Esophagus squamous epithelium (tissue), 5 donors: ENCODE measurements around the gene IL27RA. TPM values are rescaled to one million over a fixed set of nuclear protein-coding genes. Genes with fewer than 3 reads are reported as not detected.
A peak's percentile ranks its signal among the peaks of the same experiment; 100 is the strongest.
"Not testable (repeated sequence)": the region's sequence is repeated elsewhere in the genome, so short reads cannot be mapped to it uniquely, and the experiment has no call there.

Experiments
- DNase-seq: peaks from one replicate; lab custom pipeline; 2025; lab: John Stamatoyannopoulos, UW
- H3K27ac ChIP-seq, 4 donors: fragments of 200-600 bp; sonication (generic); one replicate each; pipeline ENCODE4 v1.5.1; 2016 to 2019; ENCODE audit warnings: mild to moderate bottlenecking in 1 of 4
- H3K27me3 ChIP-seq, 4 donors: fragments of 200-600 bp; sonication (generic); 1 replicate in 3 of 4; 2 replicates in 1 of 4; pipeline versions ENCODE4 v1.5.1 to v1.6.0; 2017 to 2021; ENCODE audit warnings: antibody characterized with exemption in 1 of 4
- H3K36me3 ChIP-seq, 3 donors: fragments of 200-600 bp; sonication (generic); one replicate each; pipeline ENCODE4 v1.5.1; 2016 to 2019
- H3K4me1 ChIP-seq, 3 donors: fragments of 200-600 bp; sonication (generic); one replicate each; pipeline ENCODE4 v1.5.1; 2017 to 2019
- H3K4me3 ChIP-seq, 4 donors: fragments of 200-600 bp; sonication (generic); 1 replicate in 3 of 4; 2 replicates in 1 of 4; pipeline ENCODE4 v1.5.1; 2016 to 2019; ENCODE audit warnings: mild to moderate bottlenecking in 2 of 4, moderate library complexity in 1 of 4
- H3K9me3 ChIP-seq, 3 donors: fragments of 200-600 bp; sonication (generic); one replicate each; pipeline ENCODE4 v1.5.1; 2016 to 2019
- CTCF ChIP-seq, 6 experiments: fragments of 450-650 bp in 4 of 6; fragments of 200-600 bp in 2 of 6; sonication (generic) in 2 of 6; IDR thresholded peaks; one replicate each; pipeline ENCODE4 v1.5.1; 2016 to 2019; ENCODE audit warnings: antibody characterized with exemption in 6 of 6, mild to moderate bottlenecking in 4 of 6, moderate library complexity in 4 of 6
- POLR2A ChIP-seq, 4 donors: fragments of 450-650 bp; IDR thresholded peaks; one replicate each; pipeline ENCODE4 v1.6.1; 2017; ENCODE audit warnings: antibody characterized with exemption in 4 of 4, mild to moderate bottlenecking in 4 of 4, moderate library complexity in 3 of 4
- WGBS, 2 donors: methylation state at CpG; one replicate each; pipeline ENCODE4 v1.1.5; 2018; 5-methylcytosine and 5-hydroxymethylcytosine counted together
- intact Hi-C: fragments of 100-400 bp; cut with DNase I; formaldehyde crosslinking; loops from one replicate; pipeline ENCODE4 v1.15.0; 2022
- total RNA-seq, 4 donors: library from RNA; depleted of rRNA; stranded (reverse); fragments of >200 nt; gene quantifications; one replicate each; pipeline ENCODE4 v1.1.0, GENCODE V29; 2016
- donor health status: DM: yes; HTN: yes; CAD: no.

Gene IL27RA
- total RNA-seq, 4 donors from 2014 or later: 0.83 to 4.9 (median 2.1) TPM

GRCh38 chr19:14021474-14021873 lies 10.1 kb upstream of the IL27RA start:
- Histone ChIP-seq H3K27me3 (no peaks in the 10 kb centered on the region), H3K4me3 (no peak overlapping the region), H3K9me3 (no peaks in the 10 kb centered on the region), H3K27ac (no peak overlapping the region), H3K4me1 (peaks cover 0 to 6% (median 0%) of the 10 kb centered on the region in 3 donors), H3K36me3 (no peaks in the 10 kb centered on the region)
- WGBS, 2 donors: 72 to 79% methylated on average over 5 of the region's 5 CpGs
- DNase-seq: no peak
- intact Hi-C loops: no loop called here
- TF ChIP-seq CTCF (IDR thresholded peaks at IDR 0.05) (no peak), POLR2A (IDR thresholded peaks at IDR 0.05) (no peak)

- no peak for DNase-seq
- no peak overlapping the region for H3K4me3 ChIP-seq
- no peak overlapping the region for H3K27ac ChIP-seq
- H3K27me3 ChIP-seq: no peaks in the 10 kb centered on the region
- TF ChIP-seq POLR2A (IDR thresholded peaks at IDR 0.05): no peak
- no peak for TF ChIP-seq CTCF (IDR thresholded peaks at IDR 0.05)
- no peaks in the 10 kb centered on the region for H3K36me3 ChIP-seq
- H3K9me3 ChIP-seq: no peaks in the 10 kb centered on the region
- WGBS, 2 donors: 77 to 90% methylated on average over 3 to 4 of the region's 4 CpGs
- H3K4me1 ChIP-seq: peaks cover 0 to 6% (median 0%) of the 10 kb centered on the region in 3 donors
- intact Hi-C loops: no loop called here
Observed at GRCh38 chr19:14022469-14022868, 9.1 kb upstream of the IL27RA start.

GRCh38 chr19:14023404-14024235 lies 7.9 kb upstream of the IL27RA start:
- Histone ChIP-seq H3K36me3 (no peaks in the 10 kb centered on the region), H3K27ac (peak overlapping the region in 2 of 4 donors; percentile 3 to 39), H3K9me3 (no peaks in the 10 kb centered on the region), H3K27me3 (peaks cover 0 to 9% (median 0%) of the 10 kb centered on the region in 4 donors), H3K4me3 (no peak overlapping the region), H3K4me1 (peaks cover 0 to 6% (median 0%) of the 10 kb centered on the region in 3 donors)
- intact Hi-C loops: no loop called here
- WGBS, 2 donors: 57 to 61% methylated on average over 8 to 9 of the region's 9 CpGs
- TF ChIP-seq POLR2A (IDR thresholded peaks at IDR 0.05): no peak
- TF ChIP-seq CTCF (IDR thresholded peaks at IDR 0.05): peak in 4 of 6 experiments; percentile 18 to 37 (median 34)
- no peak for DNase-seq

GRCh38 chr19:14026652-14027192 lies 4.8 kb upstream of the IL27RA start:
- intact Hi-C loops, H3K9me3 ChIP-seq, H3K27ac ChIP-seq, H3K4me3 ChIP-seq, H3K36me3 ChIP-seq, DNase-seq: not testable (repeated sequence)
- 83 to 94% methylated on average over 2 of the region's 5 CpGs for WGBS, 2 donors
- Histone ChIP-seq H3K27me3 (peaks cover 0 to 23% (median 0%) of the 10 kb centered on the region in 4 donors), H3K4me1 (peaks cover 0 to 17% (median 6%) of the 10 kb centered on the region in 3 donors)

- intact Hi-C loops: no loop called here
Observed at GRCh38 chr19:14027856-14028450, 3.6 kb upstream of the IL27RA start, which contains the start of gene RLN3. RLN3 (plus strand) TSS chr19:14028148; CDS start chr19:14028205, 57 bp downstream.

More at GRCh38 chr19:14027856-14028450, 3.6 kb upstream of the IL27RA start, which contains the start of gene RLN3:
- H3K4me3 ChIP-seq: no peak within 1 kb of the TSS
- H3K4me1 ChIP-seq: peaks cover 0 to 25% (median 14%) of the 10 kb centered on the region in 3 donors
- H3K36me3 ChIP-seq: no peaks in the 10 kb centered on the region
- no peak for TF ChIP-seq CTCF (IDR thresholded peaks at IDR 0.05)
- TF ChIP-seq POLR2A (IDR thresholded peaks at IDR 0.05): no peak
- H3K9me3 ChIP-seq: no peaks in the 10 kb centered on the region
- peaks cover 0 to 28% (median 0%) of the 10 kb centered on the region in 4 donors for H3K27me3 ChIP-seq
- no peak for DNase-seq
- WGBS, 2 donors: 70 to 85% methylated on average over 5 to 24 of the region's 24 CpGs
- no peak within 1 kb of the TSS for H3K27ac ChIP-seq
